Adrenal gland (tissue), 12 donors: Measurements from ENCODE around the gene DPY19L3. TPM values are rescaled to one million over a fixed set of nuclear protein-coding genes. Genes with fewer than 3 reads are reported as not detected.

ENCODE experiments used
- DNase-seq, 7 donors: peaks; one replicate each; pipeline ENCODE4 v3.0.0-alpha.2; 2019 to 2020
- H3K27ac ChIP-seq, 5 donors: fragments of 200-600 bp; sonication (generic) in 4 of 5; 1 replicate in 3 of 5; 2 replicates in 2 of 5; pipeline versions ENCODE4 v1.5.1 to v1.8.0; 2016 to 2020; ENCODE audit warnings: mild to moderate bottlenecking in 1 of 5
- H3K27me3 ChIP-seq: fragments of 200-600 bp; 2 replicates; pipeline ENCODE4 v1.8.0; 2021
- H3K36me3 ChIP-seq, 2 donors: fragments of 200-600 bp; replicated peaks in 1 of 2; 1 replicate in 1 of 2; 2 replicates in 1 of 2; pipeline versions ENCODE4 v1.5.1 to v1.8.0; 2018 to 2022
- H3K4me1 ChIP-seq, 2 donors: fragments of 200-600 bp; replicated peaks in 1 of 2; 1 replicate in 1 of 2; 2 replicates in 1 of 2; pipeline versions ENCODE4 v1.5.1 to v1.8.0; 2018 to 2021
- H3K4me3 ChIP-seq, 4 donors: fragments of 200-600 bp; sonication (generic) in 3 of 4; one replicate each; pipeline ENCODE4 v1.5.1; 2016 to 2018
- H3K9me3 ChIP-seq, 3 donors: fragments of 200-600 bp; sonication (generic) in 1 of 3; replicated peaks in 1 of 3; 1 replicate in 2 of 3; 2 replicates in 1 of 3; pipeline versions ENCODE4 v1.5.1 to v1.8.0; 2016 to 2021
- POLR2A ChIP-seq, 2 donors: fragments of 450-650 bp; IDR thresholded peaks; one replicate each; pipeline ENCODE4 v1.6.1; 2017; ENCODE audit warnings: antibody characterized with exemption in 2 of 2, mild to moderate bottlenecking in 2 of 2, moderate library complexity in 1 of 2
- WGBS, 4 donors: extraction: QIAGEN DNeasy Blood & Tissue Kit in 2 of 4; methylation state at CpG; one replicate each; pipeline versions ENCODE4 v1.1.5 to v1.1.7; 2013 to 2017; 5-methylcytosine and 5-hydroxymethylcytosine counted together
- intact Hi-C, 2 donors: fragments of 100-400 bp; cut with DNase I; formaldehyde crosslinking; loops; one replicate each; pipeline versions ENCODE4 v1.14.1 to v1.15.0; 2022 to 2023
- polyA plus RNA-seq, 3 donors: library from polyadenylated mRNA; stranded (reverse); fragments of 200-250 nt in 2 of 3; fragments of 350-450 nt in 1 of 3; fragmentation: Illumina TruSeq in 1 of 3; extraction: RNeasy Lipid Tissue Mini Kit (QIAGEN cat#74804) in 1 of 3; gene quantifications; one replicate each; pipeline ENCODE4 v1.2.3, GENCODE V29; 2013 to 2014
- total RNA-seq, 9 donors: library from RNA; depleted of rRNA in 4 of 9; stranded (reverse); fragments of >200 nt in 4 of 9; fragments of 120-200 nt in 1 of 9; fragmentation: NEBNext Ultra II Directional in 1 of 9; extraction: Animal tissue kit (Norgen Biotek cat#: 25700) in 1 of 9; gene quantifications; one replicate each; pipeline versions ENCODE4 v1.1.0 to v1.2.4, GENCODE V29; 2013 to 2023
- TF ChIP-seq, protein P1 (sequence below), 6 experiments: fragments of 450-650 bp in 4 of 6; fragments of 200-600 bp in 2 of 6; sonication (generic) in 1 of 6; IDR thresholded peaks; 1 replicate in 5 of 6; 2 replicates in 1 of 6; pipeline versions ENCODE4 v1.5.1 to v1.8.0; 2016 to 2021; ENCODE audit warnings: antibody characterized with exemption in 6 of 6, mild to moderate bottlenecking in 2 of 6, moderate library complexity in 1 of 6
- donor health status: healthy with polysubstance abuse.
- donor health status: Bipolar disorder and iron deficiency.
- donor health status: DM: yes; HTN: yes; CAD: no.
- donor health status: DM: no; HTN: no; CAD: no.
- donor health status: DM: no; HTN: no; CAD: no.
- donor health status: DM: yes; HTN: yes; CAD: no.

The DPY19L3 gene
- total and polyA plus RNA-seq, 12 donors = 5.4 to 31.0 (median 21.6) TPM

DNA sequence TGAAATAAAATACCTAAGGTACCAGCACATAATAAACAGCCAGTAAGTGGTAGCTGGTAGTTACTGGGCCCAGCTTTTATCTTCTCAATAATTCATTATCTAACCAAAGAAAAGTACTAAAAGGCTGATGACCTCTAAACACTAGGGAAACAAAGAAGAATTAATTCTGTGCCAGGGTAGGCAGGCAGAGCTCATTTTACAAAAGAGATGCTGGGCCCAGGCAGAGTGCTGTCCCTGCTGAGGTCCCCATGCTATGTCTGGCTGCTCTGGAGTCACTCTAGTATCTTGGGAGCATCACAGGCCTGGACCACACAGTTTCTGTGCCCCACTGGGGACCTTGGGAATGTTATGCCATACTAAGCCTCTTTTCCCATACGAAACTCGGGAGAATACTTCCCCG is 41.9 kb upstream of the DPY19L3 start:
- peaks cover 0 to 19% of the 10 kb centered on the region in 2 donors for H3K36me3 ChIP-seq
- H3K4me3 ChIP-seq = no peak overlapping the region
- 84 to 92% (median 90%) methylated on average over 3 of the region's 3 CpGs for WGBS, 4 donors
- H3K27me3 ChIP-seq = no peaks in the 10 kb centered on the region
- peak overlapping the region; percentile 60 to 90 (median 79) for H3K27ac ChIP-seq
- no peaks in the 10 kb centered on the region for H3K9me3 ChIP-seq
- peaks cover 10 to 31% of the 10 kb centered on the region in 2 donors for H3K4me1 ChIP-seq
- intact Hi-C loops = no loop called here
- no peak for DNase-seq
- TF ChIP-seq, protein P1, sequence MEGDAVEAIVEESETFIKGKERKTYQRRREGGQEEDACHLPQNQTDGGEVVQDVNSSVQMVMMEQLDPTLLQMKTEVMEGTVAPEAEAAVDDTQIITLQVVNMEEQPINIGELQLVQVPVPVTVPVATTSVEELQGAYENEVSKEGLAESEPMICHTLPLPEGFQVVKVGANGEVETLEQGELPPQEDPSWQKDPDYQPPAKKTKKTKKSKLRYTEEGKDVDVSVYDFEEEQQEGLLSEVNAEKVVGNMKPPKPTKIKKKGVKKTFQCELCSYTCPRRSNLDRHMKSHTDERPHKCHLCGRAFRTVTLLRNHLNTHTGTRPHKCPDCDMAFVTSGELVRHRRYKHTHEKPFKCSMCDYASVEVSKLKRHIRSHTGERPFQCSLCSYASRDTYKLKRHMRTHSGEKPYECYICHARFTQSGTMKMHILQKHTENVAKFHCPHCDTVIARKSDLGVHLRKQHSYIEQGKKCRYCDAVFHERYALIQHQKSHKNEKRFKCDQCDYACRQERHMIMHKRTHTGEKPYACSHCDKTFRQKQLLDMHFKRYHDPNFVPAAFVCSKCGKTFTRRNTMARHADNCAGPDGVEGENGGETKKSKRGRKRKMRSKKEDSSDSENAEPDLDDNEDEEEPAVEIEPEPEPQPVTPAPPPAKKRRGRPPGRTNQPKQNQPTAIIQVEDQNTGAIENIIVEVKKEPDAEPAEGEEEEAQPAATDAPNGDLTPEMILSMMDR (IDR thresholded peaks at IDR 0.05) = no peak

DNA sequence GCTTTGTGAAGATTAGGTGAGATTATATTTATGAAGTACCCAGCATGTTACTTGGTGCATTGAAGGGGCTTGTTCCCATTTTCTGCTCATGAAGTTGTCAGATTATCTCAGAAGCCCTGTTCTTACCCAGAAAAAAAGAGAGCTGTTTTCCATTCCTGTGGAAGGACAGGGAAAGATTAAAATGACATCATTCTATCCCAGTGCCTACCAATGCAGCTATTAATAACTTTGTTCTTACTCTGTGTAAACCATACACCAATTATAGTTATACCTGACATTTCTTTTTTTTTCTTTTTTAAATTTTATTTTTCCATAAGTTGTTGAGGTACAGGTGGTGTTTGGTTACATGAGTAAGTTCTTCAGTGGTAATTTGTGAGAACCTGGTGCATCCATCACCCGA is 41.5 kb upstream of the DPY19L3 start:
- Histone ChIP-seq H3K27ac (peak overlapping the region; percentile 60 to 90 (median 79)), H3K27me3 (no peaks in the 10 kb centered on the region), H3K36me3 (peaks cover 0 to 15% of the 10 kb centered on the region in 2 donors), H3K4me3 (no peak overlapping the region), H3K9me3 (no peaks in the 10 kb centered on the region), H3K4me1 (peaks cover 14 to 35% of the 10 kb centered on the region in 2 donors)
- no peak for DNase-seq
- intact Hi-C loops = no loop called here
- 93 to 100% (median 98%) methylated on average over 1 of the region's 1 CpG for WGBS, 4 donors
- TF ChIP-seq, protein P1 (IDR thresholded peaks at IDR 0.05) = no peak
- TF ChIP-seq POLR2A (IDR thresholded peaks at IDR 0.05) = no peak

DNA sequence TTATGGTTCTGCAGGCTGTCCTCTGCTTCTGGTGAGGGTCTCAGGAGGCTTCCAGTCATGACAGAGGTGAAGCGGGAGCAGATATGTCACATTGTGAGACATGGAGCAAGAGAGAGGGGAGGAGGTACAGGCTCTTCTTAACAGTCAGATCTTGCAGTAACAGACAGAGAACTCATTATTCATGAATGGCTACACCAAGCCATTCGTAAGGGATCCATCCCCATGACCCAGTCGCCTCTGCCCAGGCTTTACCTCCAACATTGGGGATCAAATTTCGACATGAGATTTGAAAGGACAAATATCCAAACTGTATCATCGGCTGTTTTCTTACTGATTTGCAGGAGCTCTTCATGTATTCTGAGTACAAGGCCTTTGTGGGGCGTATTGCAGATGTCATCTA is 38.5 kb upstream of the DPY19L3 start:
- no peak for DNase-seq
- H3K4me1 ChIP-seq = peaks cover 17 to 36% of the 10 kb centered on the region in 2 donors
- intact Hi-C loops = no loop called here
- no peaks in the 10 kb centered on the region for H3K9me3 ChIP-seq
- no peak overlapping the region for H3K27ac ChIP-seq
- WGBS, 4 donors = 87 to 96% (median 92%) methylated on average over 6 of the region's 6 CpGs
- no peaks in the 10 kb centered on the region for H3K36me3 ChIP-seq
- no peaks in the 10 kb centered on the region for H3K27me3 ChIP-seq
- no peak overlapping the region for H3K4me3 ChIP-seq
- TF ChIP-seq, protein P1 (IDR thresholded peaks at IDR 0.05) = no peak
- no peak for TF ChIP-seq POLR2A (IDR thresholded peaks at IDR 0.05)

GRCh38 chr19:32367948-32368536 is 37.5 kb upstream of the DPY19L3 start:
- 90 to 97% (median 94%) methylated on average over 3 of the region's 3 CpGs for WGBS, 4 donors
- Histone ChIP-seq H3K4me3 (no peak overlapping the region), H3K36me3 (peaks cover 0 to 8% of the 10 kb centered on the region in 2 donors), H3K4me1 (peaks cover 12 to 29% of the 10 kb centered on the region in 2 donors), H3K27ac (peak overlapping the region in 1 of 5 donors; percentile 20), H3K9me3 (no peaks in the 10 kb centered on the region), H3K27me3 (no peaks in the 10 kb centered on the region)
- no peak for DNase-seq
- TF ChIP-seq, protein P1 (IDR thresholded peaks at IDR 0.05) = no peak
- no peak for TF ChIP-seq POLR2A (IDR thresholded peaks at IDR 0.05)
- intact Hi-C loops = no loop called here
